ENCODE data around the gene RHPN2.
A peak's percentile ranks its signal among the peaks of the same experiment; 100 is the strongest.

RHPN2 gene

GRCh38 chr19:33108161-33108560 is 43.5 kb upstream of the RHPN2 start:
- H3K79me1 ChIP-seq (ENCODE audit: low read depth, low read length): no peaks in the 10 kb centered on the region
- no peaks in the 10 kb centered on the region for H3K4me1 ChIP-seq (ENCODE audit: control insufficient read depth in 2 of 2, insufficient read depth in 1 of 2, low read depth in 1 of 2, low read length in 2 of 2)
- no peak overlapping the region for H3K14ac ChIP-seq (ENCODE audit: low read length)
- H3K27me3 ChIP-seq (ENCODE audit: control insufficient read depth in 3 of 3, insufficient read depth in 3 of 3, low read depth in 1 of 3, low read length in 3 of 3): no peaks in the 10 kb centered on the region
- no peak overlapping the region for H3K4me2 ChIP-seq (ENCODE audit: insufficient read depth, low read length, poor library complexity, severe bottlenecking)
- no peak overlapping the region for H2BK120ac ChIP-seq (ENCODE audit: low read depth, low read length)
- peak overlapping the region in 1 of 2 donors; percentile 40 for H3K4me3 ChIP-seq (ENCODE audit: low read length in 2 of 2)
- no peak overlapping the region for H3K27ac ChIP-seq (replicated peaks; ENCODE audit: low read length)
- H3K9ac ChIP-seq (ENCODE audit: low read depth, low read length, poor library complexity): no peak overlapping the region
- H2BK15ac ChIP-seq (ENCODE audit: low read length): no peak overlapping the region
- no peak overlapping the region for H3K4ac ChIP-seq (ENCODE audit: low read length)
- H2AFZ ChIP-seq (ENCODE audit: low read length): no peak overlapping the region
- no peak overlapping the region for H2BK12ac ChIP-seq (ENCODE audit: low read length)
- no CpG with 5 or more reads among the region's 10 CpGs for WGBS, 2 donors (ENCODE audit: extremely low coverage in 2 of 2, insufficient read length in 2 of 2, insufficient replicate concordance in 1 of 2)
- H4K91ac ChIP-seq (ENCODE audit: low read depth, low read length, poor library complexity): no peak overlapping the region
- H3K18ac ChIP-seq (ENCODE audit: low read length): peak overlapping the region; percentile 17
- DNase-seq (ENCODE audit: low spot score): no peak
- H3K36me3 ChIP-seq (replicated peaks in 1 of 2; ENCODE audit: control insufficient read depth in 2 of 2, insufficient read depth in 2 of 2, low read length in 2 of 2): peaks cover 27 to 73% of the 10 kb centered on the region in 2 donors
- H3K9me3 ChIP-seq (replicated peaks in 1 of 2; ENCODE audit: control insufficient read depth in 2 of 2, insufficient read depth in 1 of 2, low read depth in 1 of 2, low read length in 2 of 2): no peaks in the 10 kb centered on the region
- H2BK5ac ChIP-seq (ENCODE audit: low read length): no peak overlapping the region
- H2AK5ac ChIP-seq (ENCODE audit: low read depth, low read length): no peak overlapping the region
- no peak overlapping the region for H4K8ac ChIP-seq (ENCODE audit: low read depth, low read length)
- no peak overlapping the region for H3K23ac ChIP-seq (ENCODE audit: low read depth, low read length, poor library complexity)

GRCh38 chr19:33102893-33103292 is 38.2 kb upstream of the RHPN2 start:
- no peak overlapping the region for H2BK12ac ChIP-seq (ENCODE audit: low read length)
- H3K4ac ChIP-seq (ENCODE audit: low read length): no peak overlapping the region
- no peak overlapping the region for H2AK5ac ChIP-seq (ENCODE audit: low read depth, low read length)
- H4K91ac ChIP-seq (ENCODE audit: low read depth, low read length, poor library complexity): no peak overlapping the region
- no peaks in the 10 kb centered on the region for H3K4me1 ChIP-seq (ENCODE audit: control insufficient read depth in 2 of 2, insufficient read depth in 1 of 2, low read depth in 1 of 2, low read length in 2 of 2)
- no peak overlapping the region for H3K4me3 ChIP-seq (ENCODE audit: low read length in 2 of 2)
- H2BK15ac ChIP-seq (ENCODE audit: low read length): no peak overlapping the region
- H3K14ac ChIP-seq (ENCODE audit: low read length): peak overlapping the region; percentile 40
- H3K27me3 ChIP-seq (ENCODE audit: control insufficient read depth in 3 of 3, insufficient read depth in 3 of 3, low read depth in 1 of 3, low read length in 3 of 3): no peaks in the 10 kb centered on the region
- no peak overlapping the region for H4K8ac ChIP-seq (ENCODE audit: low read depth, low read length)
- H2AFZ ChIP-seq (ENCODE audit: low read length): no peak overlapping the region
- H3K4me2 ChIP-seq (ENCODE audit: insufficient read depth, low read length, poor library complexity, severe bottlenecking): no peak overlapping the region
- no peaks in the 10 kb centered on the region for H3K79me1 ChIP-seq (ENCODE audit: low read depth, low read length)
- no peaks in the 10 kb centered on the region for H3K9me3 ChIP-seq (replicated peaks in 1 of 2; ENCODE audit: control insufficient read depth in 2 of 2, insufficient read depth in 1 of 2, low read depth in 1 of 2, low read length in 2 of 2)
- H3K27ac ChIP-seq (replicated peaks; ENCODE audit: low read length): no peak overlapping the region
- H2BK120ac ChIP-seq (ENCODE audit: low read depth, low read length): no peak overlapping the region
- no peak for DNase-seq (ENCODE audit: low spot score)
- peak overlapping the region; percentile 12 for H3K9ac ChIP-seq (ENCODE audit: low read depth, low read length, poor library complexity)
- no CpG with 5 or more reads among the region's 6 CpGs for WGBS, 2 donors (ENCODE audit: extremely low coverage in 2 of 2, insufficient read length in 2 of 2, insufficient replicate concordance in 1 of 2)
- H3K23ac ChIP-seq (ENCODE audit: low read depth, low read length, poor library complexity): no peak overlapping the region
- H3K36me3 ChIP-seq (replicated peaks in 1 of 2; ENCODE audit: control insufficient read depth in 2 of 2, insufficient read depth in 2 of 2, low read length in 2 of 2): peaks cover 26 to 61% of the 10 kb centered on the region in 2 donors
- no peak overlapping the region for H2BK5ac ChIP-seq (ENCODE audit: low read length)
- no peak overlapping the region for H3K18ac ChIP-seq (ENCODE audit: low read length)

- no peak overlapping the region for H2BK5ac ChIP-seq (ENCODE audit: low read length)
- no peak overlapping the region for H3K9ac ChIP-seq (ENCODE audit: low read depth, low read length, poor library complexity)
- no peak overlapping the region for H3K23ac ChIP-seq (ENCODE audit: low read depth, low read length, poor library complexity)
- H3K14ac ChIP-seq (ENCODE audit: low read length): no peak overlapping the region
- H3K36me3 ChIP-seq (replicated peaks in 1 of 2; ENCODE audit: control insufficient read depth in 2 of 2, insufficient read depth in 2 of 2, low read length in 2 of 2): peaks cover 27 to 54% of the 10 kb centered on the region in 2 donors
- H3K27me3 ChIP-seq (ENCODE audit: control insufficient read depth in 3 of 3, insufficient read depth in 3 of 3, low read depth in 1 of 3, low read length in 3 of 3): no peaks in the 10 kb centered on the region
- H2AK5ac ChIP-seq (ENCODE audit: low read depth, low read length): no peak overlapping the region
- no peak overlapping the region for H2AFZ ChIP-seq (ENCODE audit: low read length)
- no peaks in the 10 kb centered on the region for H3K4me1 ChIP-seq (ENCODE audit: control insufficient read depth in 2 of 2, insufficient read depth in 1 of 2, low read depth in 1 of 2, low read length in 2 of 2)
- no peak overlapping the region for H4K8ac ChIP-seq (ENCODE audit: low read depth, low read length)
- no peak overlapping the region for H3K4ac ChIP-seq (ENCODE audit: low read length)
- no peak overlapping the region for H3K18ac ChIP-seq (ENCODE audit: low read length)
- H3K9me3 ChIP-seq (replicated peaks in 1 of 2; ENCODE audit: control insufficient read depth in 2 of 2, insufficient read depth in 1 of 2, low read depth in 1 of 2, low read length in 2 of 2): no peaks in the 10 kb centered on the region
- no peak overlapping the region for H2BK12ac ChIP-seq (ENCODE audit: low read length)
- no peak overlapping the region for H3K27ac ChIP-seq (replicated peaks; ENCODE audit: low read length)
- no peak overlapping the region for H3K4me2 ChIP-seq (ENCODE audit: insufficient read depth, low read length, poor library complexity, severe bottlenecking)
- H2BK120ac ChIP-seq (ENCODE audit: low read depth, low read length): no peak overlapping the region
- DNase-seq (ENCODE audit: low spot score): no peak
- H2BK15ac ChIP-seq (ENCODE audit: low read length): no peak overlapping the region
- H4K91ac ChIP-seq (ENCODE audit: low read depth, low read length, poor library complexity): no peak overlapping the region
- no peak overlapping the region for H3K4me3 ChIP-seq (ENCODE audit: low read length in 2 of 2)
- H3K79me1 ChIP-seq (ENCODE audit: low read depth, low read length): no peaks in the 10 kb centered on the region
- WGBS, 2 donors (ENCODE audit: extremely low coverage in 2 of 2, insufficient read length in 2 of 2, insufficient replicate concordance in 1 of 2): no CpG with 5 or more reads among the region's 10 CpGs
These were observed 36.4 kb upstream of the RHPN2 start for GRCh38 chr19:33100894-33101644.

- DNase-seq (ENCODE audit: low spot score): no peak
- H3K9ac ChIP-seq (ENCODE audit: low read depth, low read length, poor library complexity): no peak overlapping the region
- no peak overlapping the region for H3K4me3 ChIP-seq (ENCODE audit: low read length in 2 of 2)
- no peak overlapping the region for H2AK5ac ChIP-seq (ENCODE audit: low read depth, low read length)
- H4K91ac ChIP-seq (ENCODE audit: low read depth, low read length, poor library complexity): no peak overlapping the region
- no peak overlapping the region for H2BK5ac ChIP-seq (ENCODE audit: low read length)
- H3K23ac ChIP-seq (ENCODE audit: low read depth, low read length, poor library complexity): no peak overlapping the region
- no peak overlapping the region for H2BK15ac ChIP-seq (ENCODE audit: low read length)
- no peak overlapping the region for H4K8ac ChIP-seq (ENCODE audit: low read depth, low read length)
- H3K14ac ChIP-seq (ENCODE audit: low read length): no peak overlapping the region
- H2BK120ac ChIP-seq (ENCODE audit: low read depth, low read length): no peak overlapping the region
- no CpG with 5 or more reads among the region's 4 CpGs for WGBS, 2 donors (ENCODE audit: extremely low coverage in 2 of 2, insufficient read length in 2 of 2, insufficient replicate concordance in 1 of 2)
- peaks cover 45 to 71% of the 10 kb centered on the region in 2 donors for H3K36me3 ChIP-seq (replicated peaks in 1 of 2; ENCODE audit: control insufficient read depth in 2 of 2, insufficient read depth in 2 of 2, low read length in 2 of 2)
- no peaks in the 10 kb centered on the region for H3K27me3 ChIP-seq (ENCODE audit: control insufficient read depth in 3 of 3, insufficient read depth in 3 of 3, low read depth in 1 of 3, low read length in 3 of 3)
- H3K79me1 ChIP-seq (ENCODE audit: low read depth, low read length): no peaks in the 10 kb centered on the region
- no peaks in the 10 kb centered on the region for H3K4me1 ChIP-seq (ENCODE audit: control insufficient read depth in 2 of 2, insufficient read depth in 1 of 2, low read depth in 1 of 2, low read length in 2 of 2)
- no peaks in the 10 kb centered on the region for H3K9me3 ChIP-seq (replicated peaks in 1 of 2; ENCODE audit: control insufficient read depth in 2 of 2, insufficient read depth in 1 of 2, low read depth in 1 of 2, low read length in 2 of 2)
- no peak overlapping the region for H3K4ac ChIP-seq (ENCODE audit: low read length)
- H3K27ac ChIP-seq (replicated peaks; ENCODE audit: low read length): no peak overlapping the region
- H2BK12ac ChIP-seq (ENCODE audit: low read length): no peak overlapping the region
- H3K4me2 ChIP-seq (ENCODE audit: insufficient read depth, low read length, poor library complexity, severe bottlenecking): no peak overlapping the region
- H2AFZ ChIP-seq (ENCODE audit: low read length): no peak overlapping the region
- H3K18ac ChIP-seq (ENCODE audit: low read length): no peak overlapping the region
These were observed 33.4 kb upstream of the RHPN2 start for GRCh38 chr19:33098055-33098534.
